Epithelial cell of proximal tubule (primary cell): ENCODE measurements around the gene SEMA3G. TPM values are rescaled to one million over a fixed set of nuclear protein-coding genes. Genes with fewer than 3 reads are reported as not detected.

Experiments used
- DNase-seq: peaks from one replicate; pipeline ENCODE4 v3.0.0-alpha.2; 2011; ENCODE audit warnings: low read depth
- H3K4me3 ChIP-seq: 2 replicates; pipeline ENCODE4 v1.5.1; 2011; ENCODE audit warnings: low read depth, mild to moderate bottlenecking, low read length
- total RNA-seq: library from RNA; depleted of rRNA; stranded (reverse); fragments of >200 nt; gene quantifications from 2 replicates; pipeline ENCODE4 v1.2.3, GENCODE V29; 2015
- TF ChIP-seq, protein P1 (sequence below): conservative IDR thresholded peaks from 2 replicates; pipeline ENCODE4 v1.5.1; 2012; ENCODE audit warnings: low read depth, mild to moderate bottlenecking, low read length

The SEMA3G gene
- total RNA-seq, 1 donor from 2014 or later = 5.1 TPM

DNA sequence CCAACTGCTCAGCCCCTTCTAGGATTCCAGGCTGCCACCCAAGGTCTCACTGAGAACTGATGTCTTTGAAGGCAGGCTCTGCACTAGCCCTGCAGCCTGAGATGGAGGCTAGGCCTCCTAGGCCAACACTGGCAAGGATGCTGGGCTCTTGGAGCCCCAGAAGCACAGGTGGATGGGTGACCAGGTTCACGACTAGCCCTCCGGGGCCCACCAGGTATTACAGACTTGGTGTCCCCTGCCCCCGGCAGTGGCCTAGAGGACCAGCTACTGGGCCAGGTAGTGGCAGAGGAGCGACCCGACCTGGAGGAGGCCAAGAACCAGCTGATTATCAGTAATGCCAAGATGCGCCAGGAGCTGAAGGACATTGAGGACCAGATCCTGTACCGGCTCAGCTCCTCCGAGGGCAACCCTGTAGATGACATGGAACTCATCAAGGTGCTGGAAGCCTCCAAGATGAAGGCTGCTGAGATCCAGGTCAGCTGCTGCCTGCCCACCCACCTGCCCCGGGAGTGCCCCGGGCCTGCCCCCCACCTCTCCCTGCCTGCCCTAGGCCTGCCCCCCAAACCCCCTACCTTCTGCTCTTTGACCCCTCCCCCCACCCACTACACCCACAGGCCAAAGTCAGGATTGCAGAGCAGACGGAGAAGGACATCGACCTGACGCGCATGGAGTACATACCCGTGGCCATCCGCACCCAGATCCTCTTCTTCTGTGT lies 52.5 kb downstream of the SEMA3G start:
- no peak overlapping the region for H3K4me3 ChIP-seq

DNA sequence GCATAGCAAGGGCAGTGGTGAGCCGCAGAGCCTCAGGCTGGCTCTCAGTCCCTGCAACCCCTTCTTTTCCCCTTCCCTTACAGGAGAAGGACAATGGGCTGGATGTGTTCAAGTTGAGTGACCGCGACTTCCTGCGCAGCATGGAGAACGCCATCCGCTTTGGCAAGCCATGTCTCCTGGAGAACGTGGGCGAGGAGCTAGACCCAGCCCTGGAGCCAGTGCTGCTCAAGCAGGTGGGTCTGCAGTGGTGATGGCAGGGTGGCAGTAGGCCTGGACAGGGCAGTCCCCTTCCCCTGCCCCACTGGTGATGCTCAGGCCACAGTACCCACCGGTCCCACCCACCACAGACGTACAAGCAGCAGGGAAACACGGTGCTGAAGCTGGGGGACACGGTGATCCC lies 53.8 kb downstream of the SEMA3G start:
- TF ChIP-seq, protein P1, sequence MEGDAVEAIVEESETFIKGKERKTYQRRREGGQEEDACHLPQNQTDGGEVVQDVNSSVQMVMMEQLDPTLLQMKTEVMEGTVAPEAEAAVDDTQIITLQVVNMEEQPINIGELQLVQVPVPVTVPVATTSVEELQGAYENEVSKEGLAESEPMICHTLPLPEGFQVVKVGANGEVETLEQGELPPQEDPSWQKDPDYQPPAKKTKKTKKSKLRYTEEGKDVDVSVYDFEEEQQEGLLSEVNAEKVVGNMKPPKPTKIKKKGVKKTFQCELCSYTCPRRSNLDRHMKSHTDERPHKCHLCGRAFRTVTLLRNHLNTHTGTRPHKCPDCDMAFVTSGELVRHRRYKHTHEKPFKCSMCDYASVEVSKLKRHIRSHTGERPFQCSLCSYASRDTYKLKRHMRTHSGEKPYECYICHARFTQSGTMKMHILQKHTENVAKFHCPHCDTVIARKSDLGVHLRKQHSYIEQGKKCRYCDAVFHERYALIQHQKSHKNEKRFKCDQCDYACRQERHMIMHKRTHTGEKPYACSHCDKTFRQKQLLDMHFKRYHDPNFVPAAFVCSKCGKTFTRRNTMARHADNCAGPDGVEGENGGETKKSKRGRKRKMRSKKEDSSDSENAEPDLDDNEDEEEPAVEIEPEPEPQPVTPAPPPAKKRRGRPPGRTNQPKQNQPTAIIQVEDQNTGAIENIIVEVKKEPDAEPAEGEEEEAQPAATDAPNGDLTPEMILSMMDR = no peak
- no peak overlapping the region for H3K4me3 ChIP-seq
- no peak for DNase-seq

More for the DNA sequence above, 52.5 kb downstream of the SEMA3G start:
- TF ChIP-seq, protein P1 = no peak
- DNase-seq = no peak

DNA sequence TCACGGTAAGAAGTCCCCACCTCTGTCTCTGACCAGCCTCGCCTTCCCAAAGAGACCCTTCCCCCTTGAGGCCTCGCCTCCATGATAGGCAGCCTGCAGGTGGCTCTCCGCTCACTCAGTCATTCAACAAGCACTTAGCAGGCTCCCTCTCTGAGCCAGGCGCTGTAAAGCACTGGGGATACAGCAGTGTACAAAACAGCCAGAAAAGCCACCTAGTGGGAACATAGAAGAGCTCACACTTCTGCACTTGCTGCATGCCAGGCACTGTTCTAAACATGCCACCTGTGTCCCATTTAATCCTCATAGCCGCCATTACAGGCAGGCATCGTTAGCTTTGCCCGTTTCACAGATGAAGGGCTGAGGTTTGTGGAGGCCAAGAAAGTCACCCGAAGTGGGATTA lies 56.0 kb downstream of the SEMA3G start:
- no peak for DNase-seq
- TF ChIP-seq, protein P1 = peak; percentile 20
- H3K4me3 ChIP-seq = no peak overlapping the region

DNA sequence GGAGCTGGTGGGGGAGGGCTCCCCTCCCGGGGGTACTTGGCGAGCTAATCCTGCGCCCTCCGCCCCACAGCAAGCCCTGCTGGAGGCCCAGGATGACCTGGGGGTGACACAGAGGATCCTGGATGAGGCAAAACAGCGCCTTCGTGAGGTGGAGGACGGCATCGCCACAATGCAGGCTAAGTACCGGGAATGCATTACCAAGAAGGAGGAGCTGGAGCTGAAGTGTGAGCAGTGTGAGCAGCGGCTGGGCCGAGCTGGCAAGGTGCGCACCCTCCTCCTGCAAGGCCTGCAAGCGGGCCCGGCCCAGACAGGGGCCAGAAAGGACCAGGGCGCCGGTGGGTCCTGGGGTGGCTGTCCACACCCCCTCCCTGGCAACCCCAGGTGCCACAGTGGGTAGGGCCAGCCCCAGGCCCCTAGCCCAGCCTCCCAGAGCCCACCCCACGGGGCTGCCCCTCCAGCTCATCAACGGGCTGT lies 56.5 kb downstream of the SEMA3G start:
- H3K4me3 ChIP-seq = no peak overlapping the region
- DNase-seq = no peak
- TF ChIP-seq, protein P1 = no peak

DNA sequence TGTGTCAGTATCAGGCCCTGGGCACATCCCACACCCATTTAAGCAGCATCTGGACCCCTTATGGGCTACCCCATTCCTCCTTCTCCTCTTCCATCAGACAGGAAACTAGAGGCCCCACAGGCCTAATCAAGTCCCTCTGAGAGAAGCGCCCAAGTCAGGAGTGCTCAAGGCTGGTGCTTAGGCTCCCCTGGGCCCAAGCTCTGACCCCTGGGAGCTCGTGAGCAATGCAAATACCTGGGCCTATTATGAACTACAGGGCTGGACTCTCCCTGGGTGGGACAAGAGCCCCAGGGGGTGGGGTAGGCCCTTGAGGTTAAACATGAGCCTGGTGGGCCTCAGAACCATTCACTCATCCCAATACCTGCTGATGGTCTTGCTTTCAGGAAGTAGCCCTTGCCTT lies 57.4 kb downstream of the SEMA3G start:
- H3K4me3 ChIP-seq = no peak overlapping the region
- DNase-seq = no peak
- TF ChIP-seq, protein P1 = no peak

DNA sequence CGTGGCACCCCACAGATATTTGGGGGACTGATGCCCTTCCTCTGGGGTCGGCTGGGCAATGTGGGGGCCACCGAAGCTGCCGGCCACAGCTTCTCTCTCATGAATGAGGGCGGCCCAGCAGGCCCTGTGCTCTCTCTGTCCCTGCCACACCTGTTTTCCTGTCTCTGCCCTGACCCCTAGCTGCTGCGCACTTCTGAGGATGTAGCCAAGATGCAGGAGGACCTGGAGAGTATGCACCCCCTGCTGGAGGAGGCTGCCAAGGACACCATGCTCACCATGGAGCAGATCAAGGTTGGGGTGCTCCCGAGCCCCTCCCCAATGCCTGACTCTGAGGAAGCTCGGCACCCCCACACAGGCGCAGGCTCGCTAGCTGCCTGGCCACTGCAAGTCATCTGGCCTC lies 59.7 kb downstream of the SEMA3G start:
- TF ChIP-seq, protein P1 = peak; percentile 57
- H3K4me3 ChIP-seq = no peak overlapping the region
- DNase-seq = no peak
